H1 (cell line): ENCODE results near the gene ITPR3. TPM values are rescaled to one million over a fixed set of nuclear protein-coding genes. Genes with fewer than 3 reads are reported as not detected.

Experiments
- BCL11A ChIP-seq, 2 experiments: IDR thresholded peaks; one replicate each; pipeline ENCODE4 v1.6.1; 2011; ENCODE audit warnings: low read depth in 2 of 2, low read length in 2 of 2, mild to moderate bottlenecking in 2 of 2
- CBX5 ChIP-seq: fragments of 300-800, 300-1000 bp; sonication (generic); IDR thresholded peaks from 2 replicates; pipeline ENCODE4 v1.7.1; 2016; ENCODE audit warnings: antibody characterized with exemption, low read length, low read depth
- HDAC2 ChIP-seq, 2 experiments: fragments of 300-600 bp in 1 of 2; sonication (generic) in 1 of 2; IDR thresholded peaks; 2 replicates each; pipeline ENCODE4 v1.6.1; 2011 to 2012; ENCODE audit warnings: low read depth in 2 of 2, low read length in 2 of 2, mild to moderate bottlenecking in 2 of 2, moderate library complexity in 2 of 2, borderline replicate concordance in 1 of 2, inconsistent platforms in 1 of 2
- KDM4A ChIP-seq: IDR thresholded peaks from one replicate; pipeline ENCODE4 v1.7.1; 2012; ENCODE audit warnings: low read depth, mild to moderate bottlenecking, moderate library complexity, low read length, inconsistent platforms; ENCODE audit not compliant: severe bottlenecking
- NRF1 ChIP-seq: IDR thresholded peaks from 2 replicates; pipeline ENCODE4 v1.6.1; 2011; ENCODE audit warnings: mild to moderate bottlenecking, low read depth, low read length, improper control_type of control experiment
- POLR2A ChIP-seq, 2 experiments: IDR thresholded peaks; 1 replicate in 1 of 2; 2 replicates in 1 of 2; pipeline ENCODE4 v1.6.1; 2011; ENCODE audit warnings: low read depth in 2 of 2, low read length in 2 of 2, mild to moderate bottlenecking in 2 of 2; ENCODE audit errors: control extremely low read depth in 1 of 2
- RAD21 ChIP-seq, 2 experiments: IDR thresholded peaks in 1 of 2; conservative IDR thresholded peaks in 1 of 2; 2 replicates each; pipeline ENCODE4 v1.6.1; 2011; ENCODE audit warnings: low read depth in 2 of 2, low read length in 2 of 2, improper control_type of control experiment in 1 of 2, inconsistent platforms in 1 of 2, mild to moderate bottlenecking in 1 of 2, moderate library complexity in 1 of 2
- SIN3A ChIP-seq, 2 experiments: IDR thresholded peaks in 1 of 2; conservative IDR thresholded peaks in 1 of 2; 2 replicates each; pipeline ENCODE4 v1.6.1; 2011 to 2012; ENCODE audit warnings: low read length in 2 of 2, improper control_type of control experiment in 1 of 2, low read depth in 1 of 2, mild to moderate bottlenecking in 1 of 2
- SP1 ChIP-seq: IDR thresholded peaks from 2 replicates; pipeline ENCODE4 v1.6.1; 2011; ENCODE audit warnings: low read depth, low read length
- SP2 ChIP-seq: IDR thresholded peaks from 2 replicates; pipeline ENCODE4 v1.6.1; 2012; ENCODE audit warnings: mild to moderate bottlenecking, low read length, inconsistent platforms
- SP4 ChIP-seq: IDR thresholded peaks from 2 replicates; pipeline ENCODE4 v1.6.1; 2012; ENCODE audit warnings: low read length, inconsistent platforms
- TBP ChIP-seq: IDR thresholded peaks from 2 replicates; pipeline ENCODE4 v1.6.1; 2011; ENCODE audit warnings: low read depth, low read length, improper control_type of control experiment
- YY1 ChIP-seq: IDR thresholded peaks from 2 replicates; pipeline ENCODE4 v1.6.1; 2011; ENCODE audit warnings: low read depth, mild to moderate bottlenecking, low read length
- ZNF274 ChIP-seq: IDR thresholded peaks from 2 replicates; pipeline ENCODE4 v1.7.0; 2012; ENCODE audit warnings: low read length, borderline replicate concordance; ENCODE audit errors: extremely low read depth
- polyA plus RNA-seq, 7 experiments: library from polyadenylated mRNA; depleted of rRNA in 3 of 7; stranded (reverse) in 5 of 7; unstranded in 2 of 7; fragments of >200 nt in 5 of 7; fragments of 200-250 nt in 2 of 7; gene quantifications; 1 replicate in 5 of 7; 2 replicates in 1 of 7; 4 replicates in 1 of 7; pipeline versions ENCODE4 v1.2.1 to v1.2.3, GENCODE V29; 2011 to 2013; ENCODE audit warnings: missing spikeins in 2 of 7, mixed read lengths in 2 of 7
- total RNA-seq: library from RNA; stranded (reverse); fragmentation: NEBNext Ultra II Directional; extraction: Animal tissue kit (Norgen Biotek cat#: 25700); gene quantifications from 2 replicates; pipeline ENCODE4 v1.2.1, GENCODE V29; 2021
- TF ChIP-seq, protein P1 (sequence below), 3 experiments: IDR thresholded peaks; 1 replicate in 2 of 3; 2 replicates in 1 of 3; pipeline versions ENCODE4 v1.5.1 to v1.6.1; 2011; ENCODE audit warnings: low read length in 3 of 3, mild to moderate bottlenecking in 3 of 3, inconsistent platforms in 2 of 3, low read depth in 1 of 3, moderate library complexity in 1 of 3; ENCODE audit not compliant: insufficient read depth in 1 of 3; ENCODE audit errors: control extremely low read depth in 1 of 3
- TF ChIP-seq, protein P2 (sequence below): IDR thresholded peaks from 2 replicates; pipeline ENCODE4 v1.6.1; 2012; ENCODE audit warnings: inconsistent platforms

Gene ITPR3
- total and polyA plus RNA-seq, 2 of the 8 experiments (the other 6 are each of a cell fraction or from before 2014, with no cell fraction given) = 29.1 to 45.7 TPM

DNA sequence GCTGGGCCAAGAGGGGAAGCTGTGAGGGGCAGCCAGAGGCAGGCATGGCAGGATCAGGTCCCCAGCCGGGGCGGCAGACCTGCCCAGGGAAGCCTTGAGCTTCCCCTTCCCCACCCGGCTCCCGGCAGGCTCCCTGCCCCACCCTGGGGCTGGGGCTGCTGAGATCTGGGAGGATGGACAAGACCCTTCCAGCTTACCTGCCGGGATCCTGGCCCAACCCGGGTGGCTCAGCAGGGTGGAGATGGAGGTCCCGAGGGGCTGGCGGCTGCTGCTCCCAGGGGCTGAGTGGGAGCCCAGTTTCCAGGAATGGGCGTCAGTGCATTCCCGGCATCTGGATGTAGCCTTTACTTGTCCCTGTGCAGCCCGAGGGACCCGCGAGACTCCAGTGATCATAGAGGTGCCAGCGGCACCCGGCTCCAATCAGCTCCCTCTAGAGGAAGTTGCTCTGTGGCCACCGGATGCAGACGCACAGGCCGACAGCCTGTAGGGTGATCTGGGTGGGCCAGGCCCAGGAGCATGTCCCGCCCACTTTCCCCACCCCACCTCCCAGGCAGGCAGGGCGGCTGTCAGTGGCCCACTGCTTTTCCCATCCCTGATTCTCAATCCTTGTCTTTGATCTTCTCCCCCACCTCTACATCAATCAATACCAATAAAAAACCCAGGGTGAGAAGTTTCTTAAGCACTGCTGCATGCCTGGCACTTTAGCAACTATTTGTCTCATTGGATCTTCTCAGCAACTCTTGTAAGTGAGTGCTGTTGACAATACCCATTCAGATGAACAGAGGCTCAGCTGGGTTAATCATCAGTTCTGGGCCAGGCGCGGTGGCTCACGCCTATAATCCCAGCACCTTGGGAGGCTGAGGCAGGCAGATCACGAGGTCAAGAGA, 41.1 kb upstream of the ITPR3 start, which contains the start of gene BAK1 (continued):
- no peak for TF ChIP-seq HDAC2 (IDR thresholded peaks at IDR 0.05; ENCODE audit: borderline replicate concordance in 1 of 2, low read depth in 2 of 2, low read length in 2 of 2)
- TF ChIP-seq BCL11A (IDR thresholded peaks at IDR 0.05; ENCODE audit: low read depth in 2 of 2, low read length in 2 of 2) = no peak
- TF ChIP-seq SP2 = peak; percentile 39; the same call in 1 of the 2 replicates
- TF ChIP-seq POLR2A (IDR thresholded peaks at IDR 0.05; ENCODE audit: control extremely low read depth in 1 of 2, low read depth in 2 of 2, low read length in 2 of 2) = peak in 1 of 2 experiments; percentile 47; a peak in 1 of 3 replicates
- no peak for TF ChIP-seq YY1
- no peak for TF ChIP-seq ZNF274
- no peak for TF ChIP-seq SIN3A (conservative IDR thresholded peaks at IDR 0.05 in 1 of 2, IDR thresholded peaks at IDR 0.05 in 1 of 2; ENCODE audit: low read depth in 1 of 2, low read length in 2 of 2)
- no peak for TF ChIP-seq SP4
- TF ChIP-seq, protein P1, sequence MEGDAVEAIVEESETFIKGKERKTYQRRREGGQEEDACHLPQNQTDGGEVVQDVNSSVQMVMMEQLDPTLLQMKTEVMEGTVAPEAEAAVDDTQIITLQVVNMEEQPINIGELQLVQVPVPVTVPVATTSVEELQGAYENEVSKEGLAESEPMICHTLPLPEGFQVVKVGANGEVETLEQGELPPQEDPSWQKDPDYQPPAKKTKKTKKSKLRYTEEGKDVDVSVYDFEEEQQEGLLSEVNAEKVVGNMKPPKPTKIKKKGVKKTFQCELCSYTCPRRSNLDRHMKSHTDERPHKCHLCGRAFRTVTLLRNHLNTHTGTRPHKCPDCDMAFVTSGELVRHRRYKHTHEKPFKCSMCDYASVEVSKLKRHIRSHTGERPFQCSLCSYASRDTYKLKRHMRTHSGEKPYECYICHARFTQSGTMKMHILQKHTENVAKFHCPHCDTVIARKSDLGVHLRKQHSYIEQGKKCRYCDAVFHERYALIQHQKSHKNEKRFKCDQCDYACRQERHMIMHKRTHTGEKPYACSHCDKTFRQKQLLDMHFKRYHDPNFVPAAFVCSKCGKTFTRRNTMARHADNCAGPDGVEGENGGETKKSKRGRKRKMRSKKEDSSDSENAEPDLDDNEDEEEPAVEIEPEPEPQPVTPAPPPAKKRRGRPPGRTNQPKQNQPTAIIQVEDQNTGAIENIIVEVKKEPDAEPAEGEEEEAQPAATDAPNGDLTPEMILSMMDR (IDR thresholded peaks at IDR 0.05; ENCODE audit: control extremely low read depth in 1 of 3, insufficient read depth in 1 of 3, low read depth in 1 of 3, low read length in 3 of 3) = peak in 2 of 3 experiments; percentile 58 to 60; a peak in 3 of 4 replicates
- TF ChIP-seq, protein P2, sequence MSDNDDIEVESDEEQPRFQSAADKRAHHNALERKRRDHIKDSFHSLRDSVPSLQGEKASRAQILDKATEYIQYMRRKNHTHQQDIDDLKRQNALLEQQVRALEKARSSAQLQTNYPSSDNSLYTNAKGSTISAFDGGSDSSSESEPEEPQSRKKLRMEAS = peak; percentile 36; the same call in 1 of the 2 replicates
- TF ChIP-seq KDM4A = peak; percentile 37
- peak; percentile 70; the same call in 1 of the 2 replicates for TF ChIP-seq SP1
- TF ChIP-seq RAD21 (IDR thresholded peaks at IDR 0.05 in 1 of 2, conservative IDR thresholded peaks at IDR 0.05 in 1 of 2; ENCODE audit: low read depth in 2 of 2, low read length in 2 of 2) = peak; percentile 24 to 29; a peak in 2 of 4 replicates
- no peak for TF ChIP-seq CBX5
- no peak for TF ChIP-seq NRF1
- peak; percentile 52 for TF ChIP-seq TBP
